Mammary epithelial cell (primary cell): Measurements from ENCODE around the gene OMG.

Experiments
- CTCF ChIP-seq, 2 donors: IDR thresholded peaks in 1 of 2; conservative IDR thresholded peaks in 1 of 2; 2 replicates each; pipeline ENCODE4 v1.5.1; 2011 to 2012; ENCODE audit warnings: inconsistent platforms in 2 of 2, low read length in 2 of 2, mild to moderate bottlenecking in 2 of 2, control low read depth in 1 of 2, low read depth in 1 of 2; ENCODE audit not compliant: insufficient read depth in 1 of 2; ENCODE audit errors: extremely low read depth in 1 of 2
- EZH2 ChIP-seq: IDR thresholded peaks from 2 replicates; pipeline ENCODE4 v1.6.1; 2012; ENCODE audit warnings: low read length, inconsistent platforms, borderline replicate concordance

GRCh38 chr17:31307640-31308039 lies 10.6 kb upstream of the OMG start:
- TF ChIP-seq CTCF (conservative IDR thresholded peaks at IDR 0.05 in 1 of 2, IDR thresholded peaks at IDR 0.05 in 1 of 2; ENCODE audit: extremely low read depth in 1 of 2, insufficient read depth in 1 of 2, low read depth in 1 of 2, low read length in 2 of 2) (no peak), EZH2 (no peak)
